GM18951 (cell line): Measurements from ENCODE around the gene GALNT10.

ENCODE experiments used
- POLR2A ChIP-seq: IDR thresholded peaks from 4 replicates; pipeline ENCODE4 v1.6.1; 2011; ENCODE audit warnings: mild to moderate bottlenecking; ENCODE audit not compliant: insufficient read length, insufficient read depth; ENCODE audit errors: extremely low read depth
- in situ Hi-C: fragments of 300-500 bp; cut with MboI; formaldehyde crosslinking; loops from one replicate; pipeline ENCODE4 v1.12.0; 2022; ENCODE audit warnings: low sequenced_read_pairs, mixed read lengths, inconsistent platforms; ENCODE audit not compliant: unreplicated experiment

The GALNT10 gene

DNA sequence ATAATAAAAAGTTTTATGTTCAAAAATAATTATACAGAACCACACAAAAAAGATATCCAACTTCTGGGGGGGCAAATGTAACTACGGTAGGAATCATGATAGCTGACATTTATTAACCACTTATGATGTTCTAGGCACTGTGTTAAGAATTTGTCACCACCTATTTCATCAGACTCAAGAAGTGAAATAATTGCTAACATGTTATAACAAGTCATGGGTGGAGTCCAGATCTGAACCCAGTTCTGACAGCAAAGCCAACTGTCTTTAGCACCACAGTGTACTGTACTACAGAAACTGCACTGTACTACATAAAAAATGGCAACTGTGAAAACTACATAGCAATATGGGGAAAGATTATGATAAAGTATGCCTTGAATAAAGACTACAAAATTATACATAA is 252.3 kb downstream of the GALNT10 start:
- no peak for TF ChIP-seq POLR2A
- in situ Hi-C loops, result no loop called here

DNA sequence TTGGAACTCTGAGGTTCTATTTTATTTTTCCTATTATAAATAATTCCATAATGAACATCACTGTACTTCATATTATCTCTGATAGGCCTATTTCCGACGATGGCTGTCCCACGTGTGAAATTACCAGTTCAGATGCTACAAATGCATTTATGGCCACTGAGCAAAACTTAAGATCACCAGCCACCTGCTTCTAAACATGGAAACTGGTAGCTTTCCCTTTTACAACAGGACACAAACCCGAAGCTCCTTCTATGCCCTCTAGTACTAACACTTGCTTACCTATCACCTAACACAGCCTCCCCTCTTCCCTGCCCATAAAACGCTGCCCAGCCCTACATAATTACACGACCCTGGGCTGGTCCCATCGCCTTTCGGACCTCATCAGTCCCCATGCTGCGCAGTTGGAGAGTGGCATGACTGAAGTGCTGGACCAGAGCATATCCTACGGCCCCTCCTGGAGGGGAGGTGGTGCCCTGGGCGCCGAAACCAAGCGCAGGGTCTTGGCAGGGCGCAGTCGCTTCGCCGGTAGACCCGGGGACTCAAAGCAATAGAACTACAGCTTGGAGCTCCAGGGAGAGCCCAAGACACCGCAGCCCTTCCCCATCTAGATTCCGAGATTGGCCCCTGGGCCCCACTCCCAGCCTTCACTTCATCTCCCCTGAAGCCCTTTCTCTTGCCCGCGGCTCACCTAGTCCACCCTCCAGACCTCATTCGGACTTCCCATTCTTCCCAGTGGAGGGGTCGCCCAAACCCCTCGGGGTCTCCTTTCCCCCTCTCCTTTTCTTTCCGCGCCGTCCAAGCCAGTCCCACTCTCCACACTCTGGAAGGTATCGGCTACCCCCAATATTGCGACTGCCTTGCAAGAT is 254.3 kb downstream of the GALNT10 start:
- in situ Hi-C loops, result no loop called here
- TF ChIP-seq POLR2A, result no peak

DNA sequence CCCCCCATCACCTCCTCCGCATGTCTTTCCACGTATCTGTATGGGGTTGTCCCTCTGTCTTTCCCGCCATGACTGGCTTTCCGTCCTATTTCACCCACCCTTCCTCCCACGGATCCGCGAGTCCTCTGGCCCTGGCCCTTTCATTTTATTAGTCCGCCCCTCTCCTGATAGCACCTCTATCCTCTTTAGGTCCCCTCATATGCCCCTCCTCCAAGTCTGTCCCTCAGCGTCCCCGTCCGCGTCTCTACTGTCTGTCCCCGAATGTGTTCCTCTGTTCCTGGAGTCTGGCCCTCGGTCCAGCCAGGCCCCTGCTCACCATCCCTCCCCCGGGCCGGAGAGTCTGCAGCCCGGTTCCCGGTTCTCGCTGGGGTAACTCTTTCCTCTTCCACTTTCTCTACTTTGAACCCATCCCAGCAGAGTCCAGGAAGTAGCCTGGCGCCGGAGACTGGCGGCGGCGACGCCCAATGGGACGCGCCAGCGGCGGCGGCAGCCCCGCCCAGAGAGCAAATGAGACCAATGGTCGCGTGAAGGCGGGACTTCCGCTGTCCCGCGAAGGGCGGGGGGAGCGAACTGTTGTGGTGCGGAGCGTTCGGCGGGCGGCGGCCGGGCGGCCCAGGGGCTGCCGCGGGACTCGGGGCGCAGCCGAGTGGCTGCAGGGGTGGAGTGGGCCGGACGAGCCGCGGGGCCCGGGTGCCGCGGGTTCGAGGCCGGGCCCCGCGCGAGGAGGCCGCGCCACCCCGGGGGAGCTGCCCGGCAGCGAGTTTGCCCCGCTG is 255.1 kb downstream of the GALNT10 start, which contains the start of gene SAP30L:
TSS of gene SAP30L (plus strand) at position 576 of the 773 bp plus-strand sequence. CDS start 608 bp downstream, outside the sequence.
- in situ Hi-C loops, result no loop called here
- TF ChIP-seq POLR2A, result peak; percentile 84

DNA sequence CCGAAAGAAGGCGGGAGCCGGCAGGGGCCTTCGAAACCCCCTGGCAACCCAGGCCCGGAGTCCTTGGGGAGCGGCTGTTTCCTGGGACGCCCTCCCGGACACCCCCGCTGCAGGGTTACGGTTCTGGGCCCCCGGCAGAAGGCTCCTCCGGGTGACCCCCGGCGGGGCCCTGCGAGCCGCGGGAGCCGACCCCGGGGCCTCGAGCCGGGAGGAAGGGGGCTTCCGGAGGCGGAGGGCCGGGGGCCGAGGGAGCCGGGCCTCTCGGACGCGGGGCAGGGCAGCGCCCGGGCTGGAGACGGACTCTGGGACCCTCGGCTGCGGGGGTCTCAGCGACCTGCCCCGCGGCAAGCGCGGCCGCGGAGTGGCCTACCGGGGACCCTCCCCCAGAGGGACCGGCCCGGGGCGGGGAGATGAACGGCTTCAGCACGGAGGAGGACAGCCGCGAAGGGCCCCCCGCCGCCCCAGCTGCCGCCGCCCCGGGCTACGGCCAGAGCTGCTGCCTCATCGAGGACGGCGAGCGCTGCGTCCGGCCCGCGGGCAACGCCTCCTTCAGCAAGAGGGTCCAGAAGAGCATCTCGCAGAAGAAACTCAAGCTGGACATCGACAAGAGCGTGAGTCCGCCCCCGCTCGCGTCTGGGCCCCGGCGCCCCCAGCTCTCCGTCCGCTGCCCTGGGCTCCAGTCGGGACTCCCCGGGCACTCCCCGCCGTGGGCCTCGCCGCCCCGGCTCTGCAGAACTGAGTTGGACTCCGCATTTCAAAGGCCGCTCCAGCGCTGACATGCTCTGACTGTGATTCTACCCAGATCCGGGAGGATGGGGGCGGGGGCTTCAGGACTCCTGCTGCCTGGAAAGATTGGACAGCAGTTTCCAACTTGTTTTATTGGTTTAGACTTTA is 255.9 kb downstream of the GALNT10 start:
- in situ Hi-C loops, result no loop called here
- no peak for TF ChIP-seq POLR2A

DNA sequence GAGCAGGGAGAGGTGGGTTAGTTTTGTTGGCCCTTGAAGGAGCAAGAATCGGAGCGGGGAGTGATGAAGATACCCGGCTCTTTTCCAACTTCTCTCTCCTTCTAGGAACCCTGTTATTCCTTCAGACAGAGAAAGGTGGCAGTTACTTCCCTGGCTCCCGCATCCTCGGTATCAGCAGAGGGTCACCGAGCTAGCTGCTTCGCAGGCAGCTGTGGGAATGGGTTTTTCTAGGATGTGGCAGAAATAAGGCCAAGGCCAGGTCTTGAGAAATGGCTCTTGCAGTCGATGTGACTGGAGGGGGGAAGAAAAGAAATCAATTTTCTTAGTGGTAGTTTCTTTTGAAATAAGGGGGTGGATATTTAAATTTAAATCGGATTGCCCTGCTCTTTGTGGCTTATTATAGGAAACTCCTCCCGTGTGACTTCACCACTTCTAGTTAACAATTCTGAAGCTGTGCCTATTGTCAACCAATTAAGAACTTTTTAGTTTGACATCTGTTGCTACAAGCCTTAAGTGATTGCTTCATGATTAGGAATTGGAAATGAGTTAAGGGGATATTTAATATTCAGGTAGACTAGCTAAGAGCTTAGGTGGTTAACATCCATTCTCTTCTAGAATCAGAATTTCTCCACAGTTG is 256.7 kb downstream of the GALNT10 start:
- in situ Hi-C loops, result no loop called here
- TF ChIP-seq POLR2A, result no peak

DNA sequence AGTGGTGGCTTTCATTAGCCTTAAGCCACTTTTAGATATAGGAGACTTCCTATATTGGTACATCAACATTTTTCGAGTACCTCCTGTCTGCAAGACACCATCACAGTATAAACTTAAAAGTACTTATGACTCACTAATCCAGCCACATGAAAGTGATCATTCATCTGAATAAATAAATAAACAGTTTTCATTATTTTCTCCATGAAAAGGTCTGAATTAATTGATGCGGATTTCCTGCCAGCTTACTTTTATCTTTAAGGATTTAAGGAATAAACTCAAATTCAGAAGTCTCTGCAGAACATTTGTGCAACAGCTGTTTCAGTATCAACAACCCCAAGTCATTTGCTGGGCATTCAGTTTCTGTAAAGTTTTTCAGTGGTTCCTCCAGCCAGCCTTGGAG is 259.3 kb downstream of the GALNT10 start:
- TF ChIP-seq POLR2A, result no peak
- in situ Hi-C loops, result no loop called here

DNA sequence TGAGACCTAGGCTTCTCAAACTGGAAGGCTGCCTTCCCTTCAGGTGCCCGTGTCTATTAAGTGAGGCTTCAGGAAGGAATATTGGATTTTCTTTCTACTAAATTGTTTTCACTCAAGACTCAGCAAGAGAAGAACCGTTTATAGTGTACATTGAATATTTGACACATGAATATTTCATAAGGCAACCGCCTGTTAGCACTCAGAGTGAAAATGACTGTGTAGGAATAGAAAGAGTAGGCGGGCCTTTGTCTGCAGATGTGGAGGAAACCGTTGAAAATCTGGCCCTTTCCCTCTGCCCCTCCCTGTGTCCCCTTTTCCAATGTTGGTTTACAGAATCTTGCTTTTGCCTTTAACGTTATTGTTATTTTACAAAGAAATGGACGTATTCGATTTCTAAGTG is 261.4 kb downstream of the GALNT10 start:
- no peak for TF ChIP-seq POLR2A

DNA sequence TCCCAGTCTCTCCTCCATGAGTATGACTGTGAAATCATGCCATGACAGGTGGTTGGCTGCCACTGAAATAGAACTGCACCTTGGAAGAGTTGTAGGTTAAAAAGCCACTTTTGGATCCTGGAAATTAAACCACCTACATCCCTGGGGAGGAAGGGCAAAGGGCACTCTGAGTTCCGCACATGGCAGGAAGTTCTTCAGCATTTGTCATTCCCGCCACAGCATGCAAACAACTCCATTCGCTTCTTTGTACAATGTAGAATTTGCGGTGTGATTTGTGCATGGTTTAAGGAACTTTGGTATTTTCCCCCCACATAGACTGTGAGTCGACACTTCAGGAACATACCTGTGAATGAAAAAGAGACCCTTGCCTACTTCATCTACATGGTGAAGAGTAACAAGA is 265.1 kb downstream of the GALNT10 start:
- TF ChIP-seq POLR2A, result no peak
- in situ Hi-C loops, result no loop called here

More for the DNA sequence above, 261.4 kb downstream of the GALNT10 start:
- in situ Hi-C loops, result no loop called here

DNA sequence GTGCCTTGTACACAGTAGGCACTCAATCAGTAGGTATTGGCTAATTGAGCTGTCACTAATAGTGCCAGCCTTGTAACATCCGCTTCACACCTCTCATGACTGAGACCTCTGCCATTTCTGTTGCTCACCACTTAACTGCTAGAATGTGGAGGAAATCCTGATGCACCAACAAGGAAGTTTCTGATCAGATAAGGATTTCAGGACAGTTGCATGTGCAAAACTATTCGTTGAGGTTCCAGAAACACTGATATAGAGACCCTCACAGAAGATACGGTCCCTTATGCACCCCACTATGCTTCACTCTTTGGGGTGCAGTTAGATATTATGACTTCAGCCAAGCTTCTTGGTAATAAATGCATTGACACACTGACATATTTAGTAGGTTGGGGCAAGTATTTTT is 266.0 kb downstream of the GALNT10 start:
- in situ Hi-C loops, result no loop called here
- no peak for TF ChIP-seq POLR2A

DNA sequence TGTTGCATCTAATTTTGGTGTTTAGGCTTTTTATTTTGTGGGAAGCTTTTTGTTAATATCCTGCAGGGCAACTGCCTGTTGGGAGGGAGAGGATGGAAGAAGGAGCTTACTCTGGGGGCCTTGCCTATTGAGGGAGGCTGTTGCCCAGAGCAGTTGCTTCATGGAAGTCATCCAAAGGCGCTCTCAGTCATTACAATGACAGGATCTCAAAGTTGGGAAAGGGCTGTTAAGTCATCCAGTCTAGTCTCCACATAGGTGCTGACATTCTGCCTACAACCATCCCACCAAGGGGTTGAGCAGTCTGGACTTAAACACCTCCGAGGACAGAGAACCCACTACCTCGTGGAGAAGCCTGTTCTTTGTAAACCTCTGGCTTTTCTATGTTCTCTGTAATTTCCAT is 268.5 kb downstream of the GALNT10 start:
- TF ChIP-seq POLR2A, result no peak
- in situ Hi-C loops, result no loop called here

DNA sequence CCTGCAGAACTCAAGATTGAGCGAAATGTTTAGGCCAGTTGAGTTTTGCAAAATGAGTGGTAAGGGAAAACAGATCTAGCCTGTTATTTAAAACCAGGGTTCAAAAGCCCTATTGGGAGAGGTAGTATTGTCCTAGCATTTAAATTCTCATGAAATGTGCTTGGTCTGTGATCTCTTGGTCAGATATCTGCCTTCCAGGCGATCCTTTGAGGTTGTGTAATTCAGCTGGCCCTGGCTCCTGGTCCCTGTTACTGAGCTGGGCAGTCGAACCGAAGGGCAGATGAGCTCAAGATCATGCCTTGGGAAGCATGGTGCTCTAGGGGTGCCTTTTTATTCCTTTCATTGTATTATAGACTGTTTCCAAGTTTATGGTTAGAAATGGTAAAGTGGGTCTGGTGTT is 269.6 kb downstream of the GALNT10 start:
- TF ChIP-seq POLR2A, result no peak
- in situ Hi-C loops, result loop anchor here (10.0 kb wide), 2 partner anchors 115 to 175 kb away; no protein-coding TSS in a partner anchor

DNA sequence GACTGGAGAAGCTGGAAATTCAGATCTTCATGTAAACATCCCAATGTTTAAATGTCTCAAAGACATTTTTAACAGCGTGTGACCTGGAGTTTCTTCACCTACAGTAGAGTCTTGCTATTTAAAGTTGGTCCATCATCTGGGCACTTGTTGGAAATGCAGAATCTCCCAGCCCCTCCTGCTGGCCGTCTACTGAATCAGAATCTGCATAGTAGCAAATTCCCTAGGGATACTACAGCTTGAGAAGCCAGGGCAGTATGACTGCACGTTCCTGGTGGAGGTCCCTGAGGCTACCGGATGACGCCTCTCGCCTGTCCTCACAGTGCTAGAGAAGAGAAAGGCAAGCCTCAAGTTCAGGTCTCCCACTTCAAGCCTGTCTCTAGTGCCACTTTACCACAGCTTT is 271.0 kb downstream of the GALNT10 start:
- in situ Hi-C loops, result loop anchor here (10.0 kb wide), 2 partner anchors 113 to 173 kb away; no protein-coding TSS in a partner anchor
- no peak for TF ChIP-seq POLR2A

DNA sequence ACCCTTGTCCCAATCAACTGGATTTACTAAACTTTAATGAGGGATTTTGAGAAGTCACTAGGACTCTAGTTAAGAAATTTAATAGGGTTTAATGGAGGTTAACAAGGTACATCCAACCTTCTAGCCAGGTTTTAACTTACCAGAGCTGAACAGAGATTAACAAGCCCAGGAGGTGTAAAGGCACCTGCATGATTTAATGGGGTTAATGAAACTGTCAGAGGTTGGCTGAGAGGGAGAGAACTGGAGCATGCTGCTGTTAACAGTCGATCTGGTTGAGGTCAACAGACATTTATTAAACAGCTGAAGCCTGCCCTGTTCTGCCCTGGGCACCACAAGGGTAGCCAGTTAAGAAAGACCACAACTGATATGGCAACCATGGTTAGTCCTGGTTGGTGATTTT is 273.9 kb downstream of the GALNT10 start:
- TF ChIP-seq POLR2A, result no peak
- in situ Hi-C loops, result loop anchor here (10.0 kb wide), 2 partner anchors 110 to 170 kb away; no protein-coding TSS in a partner anchor
